Endodermal cell (in vitro differentiated cells): ENCODE measurements around the gene SH3BP2. TPM values are rescaled to one million over a fixed set of nuclear protein-coding genes. Genes with fewer than 3 reads are reported as not detected.

Experiments
- DNase-seq: peaks from one replicate; pipeline ENCODE4 v3.0.0-alpha.2; 2017
- H3K27ac ChIP-seq: 2 replicates; pipeline ENCODE4 v1.5.1; 2013; ENCODE audit warnings: mild to moderate bottlenecking, low read depth, low read length, moderate library complexity
- H3K27me3 ChIP-seq: 2 replicates; pipeline ENCODE4 v1.6.1; 2013; ENCODE audit warnings: mild to moderate bottlenecking, low read length, moderate library complexity; ENCODE audit not compliant: insufficient read depth, control insufficient read depth, poor library complexity, severe bottlenecking
- H3K36me3 ChIP-seq: 2 replicates; pipeline ENCODE4 v1.7.0; 2013; ENCODE audit warnings: mild to moderate bottlenecking, low read length, moderate library complexity; ENCODE audit not compliant: control insufficient read depth, insufficient read depth
- H3K4me1 ChIP-seq: one replicate; pipeline ENCODE4 v1.7.0; 2013; ENCODE audit warnings: low read length; ENCODE audit not compliant: control insufficient read depth, insufficient read depth
- H3K4me3 ChIP-seq: 2 replicates; pipeline ENCODE4 v1.5.1; 2013; ENCODE audit warnings: mild to moderate bottlenecking, low read length, moderate library complexity
- H3K9ac ChIP-seq: 2 replicates; pipeline ENCODE4 v1.6.1; 2013; ENCODE audit warnings: mild to moderate bottlenecking, low read length, moderate library complexity; ENCODE audit not compliant: poor library complexity, severe bottlenecking; ENCODE audit errors: extremely low read depth
- H3K9me3 ChIP-seq: 2 replicates; pipeline ENCODE4 v1.6.1; 2013; ENCODE audit warnings: mild to moderate bottlenecking, low read length, moderate library complexity; ENCODE audit not compliant: control insufficient read depth
- H3K27ac Mint-ChIP-seq: 2 replicates; pipeline ENCODE4 v1.8.0; 2020; ENCODE audit warnings: mixed read lengths
- H3K27me3 Mint-ChIP-seq: 2 replicates; pipeline ENCODE4 v1.8.0; 2021; ENCODE audit warnings: mild to moderate bottlenecking, mixed read lengths; ENCODE audit not compliant: insufficient read depth
- H3K36me3 Mint-ChIP-seq: 2 replicates; pipeline ENCODE4 v1.8.0; 2020; ENCODE audit warnings: low read depth, mixed read lengths
- H3K4me1 Mint-ChIP-seq: 2 replicates; pipeline ENCODE4 v1.8.0; 2020; ENCODE audit warnings: mixed read lengths
- H3K4me3 Mint-ChIP-seq: 2 replicates; pipeline ENCODE4 v1.8.0; 2020; ENCODE audit warnings: mild to moderate bottlenecking, moderate library complexity, mixed read lengths
- H3K9me3 Mint-ChIP-seq: 2 replicates; pipeline ENCODE4 v1.8.0; 2020; ENCODE audit warnings: mild to moderate bottlenecking, mixed read lengths
- WGBS, 2 experiments: methylation state at CpG; one replicate each; pipeline versions ENCODE4 v1.1.5 to v1.1.7; 2013; ENCODE audit warnings: missing lambda C conversion rate in 2 of 2, mixed read lengths in 1 of 2; ENCODE audit not compliant: insufficient coverage in 1 of 2, insufficient read length in 1 of 2; 5-methylcytosine and 5-hydroxymethylcytosine counted together
- total RNA-seq, 2 donors: library from RNA; stranded (reverse); fragmentation: NEBNext Ultra II Directional in 1 of 2; extraction: Animal tissue kit (Norgen Biotek cat#: 25700) in 1 of 2; gene quantifications; 2 replicates in 1 of 2; 3 replicates in 1 of 2; pipeline ENCODE4 v1.2.1, GENCODE V29; 2021
- TF ChIP-seq, protein P1 (sequence below): fragments of 200-600 bp; sonication (generic); conservative IDR thresholded peaks from 2 replicates; pipeline ENCODE4 v1.5.0; 2021; ENCODE audit warnings: antibody characterized with exemption, mild to moderate bottlenecking

SH3BP2 gene
- total RNA-seq, 2 donors from 2014 or later = 40.5 to 43.8 TPM

DNA sequence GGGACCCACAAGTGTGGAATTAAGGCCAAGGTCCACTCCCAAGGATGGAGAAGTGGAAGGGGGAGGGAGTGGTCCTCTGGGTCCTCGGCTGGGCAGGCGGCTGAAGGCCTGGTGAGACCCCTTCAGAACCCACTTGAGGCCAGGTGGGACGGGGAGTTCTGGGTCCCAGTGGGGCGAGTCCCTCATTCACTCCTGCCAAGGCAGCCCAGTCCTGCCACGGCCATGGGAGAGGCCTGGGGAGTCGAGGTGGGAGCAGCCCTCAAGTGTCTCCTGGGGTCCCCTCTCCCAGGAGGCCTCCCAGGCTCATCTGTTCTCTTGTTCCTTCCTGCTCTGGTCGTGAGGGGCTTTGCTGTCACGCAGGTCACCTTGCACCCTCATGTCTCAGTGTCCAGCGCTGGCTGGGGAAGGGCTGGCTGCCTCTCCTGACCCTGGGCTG lies 6.1 kb upstream of the SH3BP2 start:
- Histone ChIP-seq H3K4me3 (no peak overlapping the region), H3K27me3 (no peaks in the 10 kb centered on the region), H3K9me3 (no peaks in the 10 kb centered on the region), H3K4me1 (peaks cover 11% of the 10 kb centered on the region), H3K36me3 (no peaks in the 10 kb centered on the region), H3K27ac (no peak overlapping the region), H3K9ac (no peak overlapping the region)
- Mint-ChIP-seq H3K27me3 (peaks cover 11% of the 10 kb centered on the region), H3K36me3 (no peaks in the 10 kb centered on the region), H3K4me3 (no peak overlapping the region), H3K4me1 (peaks cover 37% of the 10 kb centered on the region), H3K27ac (no peak overlapping the region), H3K9me3 (no peaks in the 10 kb centered on the region)
- TF ChIP-seq, protein P1, sequence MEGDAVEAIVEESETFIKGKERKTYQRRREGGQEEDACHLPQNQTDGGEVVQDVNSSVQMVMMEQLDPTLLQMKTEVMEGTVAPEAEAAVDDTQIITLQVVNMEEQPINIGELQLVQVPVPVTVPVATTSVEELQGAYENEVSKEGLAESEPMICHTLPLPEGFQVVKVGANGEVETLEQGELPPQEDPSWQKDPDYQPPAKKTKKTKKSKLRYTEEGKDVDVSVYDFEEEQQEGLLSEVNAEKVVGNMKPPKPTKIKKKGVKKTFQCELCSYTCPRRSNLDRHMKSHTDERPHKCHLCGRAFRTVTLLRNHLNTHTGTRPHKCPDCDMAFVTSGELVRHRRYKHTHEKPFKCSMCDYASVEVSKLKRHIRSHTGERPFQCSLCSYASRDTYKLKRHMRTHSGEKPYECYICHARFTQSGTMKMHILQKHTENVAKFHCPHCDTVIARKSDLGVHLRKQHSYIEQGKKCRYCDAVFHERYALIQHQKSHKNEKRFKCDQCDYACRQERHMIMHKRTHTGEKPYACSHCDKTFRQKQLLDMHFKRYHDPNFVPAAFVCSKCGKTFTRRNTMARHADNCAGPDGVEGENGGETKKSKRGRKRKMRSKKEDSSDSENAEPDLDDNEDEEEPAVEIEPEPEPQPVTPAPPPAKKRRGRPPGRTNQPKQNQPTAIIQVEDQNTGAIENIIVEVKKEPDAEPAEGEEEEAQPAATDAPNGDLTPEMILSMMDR = no peak
- WGBS, 2 experiments = 90% methylated on average over 9 of the region's 9 CpGs; no CpG with 5 or more reads in 1 of the 2 experiments
- DNase-seq = no peak

DNA sequence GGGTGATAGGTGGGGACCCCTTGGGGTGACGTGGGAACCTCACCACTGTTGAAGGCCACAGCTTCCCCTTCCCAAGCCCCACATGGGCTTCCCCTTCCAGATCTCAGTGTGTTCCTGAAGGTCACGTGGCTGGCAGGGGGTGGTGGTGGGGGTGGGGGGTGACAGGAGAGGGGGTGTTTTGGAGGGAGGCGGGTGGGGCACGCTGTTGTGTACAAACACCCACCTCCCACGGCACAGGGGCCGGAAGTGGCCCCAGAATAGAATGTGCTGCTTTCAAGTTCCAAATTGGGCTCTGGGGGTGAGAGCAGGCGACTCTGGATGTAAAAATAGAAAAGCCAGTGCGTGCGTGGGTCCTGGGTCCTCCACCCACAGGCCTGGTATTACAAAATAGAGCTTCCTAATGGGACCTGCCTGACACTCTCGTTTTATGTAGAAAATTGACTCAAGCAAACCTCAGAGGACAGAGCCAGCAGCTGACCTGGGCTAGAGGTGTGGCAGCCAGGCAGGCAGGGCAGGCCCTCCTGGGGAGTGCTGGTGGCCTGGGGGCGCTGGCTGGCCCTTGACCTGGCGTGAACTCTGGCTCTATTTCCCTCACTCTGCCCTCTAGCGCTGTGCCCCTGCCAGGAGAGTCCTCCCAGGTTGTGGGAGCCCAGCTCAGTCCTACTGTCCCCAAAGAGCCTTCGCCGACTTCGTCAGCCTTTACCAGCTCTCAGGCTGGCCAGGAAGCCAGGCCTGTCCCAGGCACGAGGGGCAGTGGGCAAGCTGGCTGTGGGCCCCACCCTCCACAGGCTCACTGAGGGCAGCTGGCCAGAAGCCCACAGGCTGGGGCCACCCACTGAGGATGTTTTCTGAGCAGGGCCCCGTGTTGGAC lies 5.4 kb upstream of the SH3BP2 start:
- H3K27me3 Mint-ChIP-seq = peaks cover 17% of the 10 kb centered on the region
- WGBS, 2 experiments = 85 to 90% methylated on average over 13 to 18 of the region's 18 CpGs
- no peaks in the 10 kb centered on the region for H3K9me3 Mint-ChIP-seq
- no peak overlapping the region for H3K27ac Mint-ChIP-seq
- no peaks in the 10 kb centered on the region for H3K27me3 ChIP-seq
- no peak overlapping the region for H3K27ac ChIP-seq
- TF ChIP-seq, protein P1 = peak; percentile 35
- peak; percentile 69 for DNase-seq
- H3K4me1 Mint-ChIP-seq = peaks cover 31% of the 10 kb centered on the region
- peaks cover 11% of the 10 kb centered on the region for H3K4me1 ChIP-seq
- no peak overlapping the region for H3K9ac ChIP-seq
- no peak overlapping the region for H3K4me3 Mint-ChIP-seq
- no peaks in the 10 kb centered on the region for H3K9me3 ChIP-seq
- no peaks in the 10 kb centered on the region for H3K36me3 ChIP-seq
- H3K36me3 Mint-ChIP-seq = no peaks in the 10 kb centered on the region
- H3K4me3 ChIP-seq = no peak overlapping the region

DNA sequence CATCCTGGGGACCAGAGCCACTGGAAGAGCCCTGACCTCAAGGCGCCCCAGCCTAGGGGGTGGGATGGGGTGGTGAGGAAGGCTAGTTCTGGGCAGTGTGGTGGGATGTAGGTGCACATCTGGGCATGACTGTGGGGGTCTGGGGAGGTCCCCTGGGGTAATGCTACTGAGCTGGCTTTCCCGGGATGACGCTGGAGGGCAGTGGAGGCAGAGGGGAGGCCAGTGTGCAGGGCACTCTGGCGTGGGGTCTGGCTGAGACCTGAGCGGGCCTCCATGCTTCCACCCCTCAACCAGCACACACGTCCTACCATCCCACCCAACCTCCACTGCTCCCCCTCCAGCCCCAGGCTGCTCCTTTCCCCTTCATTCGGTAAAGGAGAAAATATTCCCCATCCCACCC lies 4.8 kb upstream of the SH3BP2 start:
- WGBS, 2 experiments = 86 to 100% methylated on average over 2 to 7 of the region's 7 CpGs
- TF ChIP-seq, protein P1 = no peak
- Histone ChIP-seq H3K27me3 (no peaks in the 10 kb centered on the region), H3K27ac (no peak overlapping the region), H3K9me3 (no peaks in the 10 kb centered on the region), H3K9ac (no peak overlapping the region), H3K4me3 (no peak overlapping the region), H3K4me1 (peaks cover 11% of the 10 kb centered on the region), H3K36me3 (no peaks in the 10 kb centered on the region)
- Mint-ChIP-seq H3K4me3 (no peak overlapping the region), H3K27ac (no peak overlapping the region), H3K9me3 (no peaks in the 10 kb centered on the region), H3K27me3 (peaks cover 17% of the 10 kb centered on the region), H3K36me3 (no peaks in the 10 kb centered on the region), H3K4me1 (peaks cover 25% of the 10 kb centered on the region)
- DNase-seq = no peak
